H9 (cell line): ENCODE data around the gene CYP27B1. TPM values are rescaled to one million over a fixed set of nuclear protein-coding genes. Genes with fewer than 3 reads are reported as not detected.

Experiments
- DNase-seq: peaks from one replicate; pipeline ENCODE4 v3.0.0-alpha.2; 2017
- H2AFZ ChIP-seq: one replicate; pipeline ENCODE4 v1.6.1; 2013; ENCODE audit warnings: mild to moderate bottlenecking, low read length, control low read depth, moderate library complexity
- H2AK5ac ChIP-seq: 2 replicates; pipeline ENCODE4 v1.6.1; 2013; ENCODE audit warnings: low read length, control low read depth, mixed read lengths; ENCODE audit not compliant: insufficient read length
- H2BK120ac ChIP-seq: one replicate; pipeline ENCODE4 v1.6.1; 2013; ENCODE audit warnings: low read depth, mild to moderate bottlenecking, low read length, control low read depth, inconsistent platforms; ENCODE audit not compliant: poor library complexity, severe bottlenecking
- H2BK12ac ChIP-seq: 2 replicates; pipeline ENCODE4 v1.6.1; 2013; ENCODE audit warnings: low read length, control low read depth, mixed read lengths, low read depth; ENCODE audit not compliant: insufficient read length
- H2BK15ac ChIP-seq: 2 replicates; pipeline ENCODE4 v1.6.1; 2013; ENCODE audit warnings: low read depth, low read length, control low read depth
- H2BK20ac ChIP-seq: one replicate; pipeline ENCODE4 v1.6.1; 2013; ENCODE audit warnings: low read depth, mild to moderate bottlenecking, low read length, control low read depth, inconsistent platforms; ENCODE audit not compliant: poor library complexity, severe bottlenecking
- H2BK5ac ChIP-seq: 2 replicates; pipeline ENCODE4 v1.6.1; 2013; ENCODE audit warnings: low read length, control low read depth, mixed read lengths; ENCODE audit not compliant: insufficient read length
- H3K14ac ChIP-seq: 2 replicates; pipeline ENCODE4 v1.6.1; 2013; ENCODE audit warnings: low read length, control low read depth; ENCODE audit not compliant: insufficient read depth
- H3K18ac ChIP-seq: 2 replicates; pipeline ENCODE4 v1.6.1; 2013; ENCODE audit warnings: low read depth, mild to moderate bottlenecking, mixed read lengths, low read length, control low read depth; ENCODE audit not compliant: insufficient read length
- H3K23ac ChIP-seq: 2 replicates; pipeline ENCODE4 v1.6.1; 2013; ENCODE audit warnings: low read length, control low read depth, mixed read lengths, low read depth; ENCODE audit not compliant: insufficient read length
- H3K23me2 ChIP-seq: 2 replicates; pipeline ENCODE4 v1.6.1; 2013; ENCODE audit warnings: low read depth, mild to moderate bottlenecking, mixed read lengths, low read length, control low read depth; ENCODE audit not compliant: insufficient read length, poor library complexity, severe bottlenecking
- H3K27ac ChIP-seq: 2 replicates; pipeline ENCODE4 v1.5.1; 2013; ENCODE audit warnings: low read length, control low read depth, mixed read lengths, low read depth; ENCODE audit not compliant: insufficient read length
- H3K27me3 ChIP-seq: 2 replicates; pipeline ENCODE4 v1.6.1; 2013; ENCODE audit warnings: low read length, control low read depth, inconsistent platforms; ENCODE audit not compliant: insufficient read depth
- H3K4ac ChIP-seq: 2 replicates; pipeline ENCODE4 v1.6.1; 2013; ENCODE audit warnings: low read depth, mild to moderate bottlenecking, control low read depth, inconsistent platforms, low read length, moderate library complexity
- H3K4me1 ChIP-seq: 2 replicates; pipeline ENCODE4 v1.6.1; 2013; ENCODE audit warnings: low read length, control low read depth, inconsistent platforms; ENCODE audit not compliant: insufficient read depth
- H3K4me2 ChIP-seq: 2 replicates; pipeline ENCODE4 v1.6.1; 2013; ENCODE audit warnings: low read length, control low read depth, mixed read lengths; ENCODE audit not compliant: insufficient read length, insufficient read depth
- H3K56ac ChIP-seq: 2 replicates; pipeline ENCODE4 v1.6.1; 2013; ENCODE audit warnings: low read depth, mild to moderate bottlenecking, mixed read lengths, low read length, control low read depth; ENCODE audit not compliant: insufficient read length
- H3K79me1 ChIP-seq: 2 replicates; pipeline ENCODE4 v1.6.1; 2013; ENCODE audit warnings: low read depth, mild to moderate bottlenecking, moderate library complexity, low read length, control low read depth, inconsistent platforms; ENCODE audit not compliant: insufficient read depth, poor library complexity, severe bottlenecking
- H3K79me2 ChIP-seq: 2 replicates; pipeline ENCODE4 v1.6.1; 2013; ENCODE audit warnings: low read length, control low read depth, inconsistent platforms; ENCODE audit not compliant: insufficient read depth
- H3K9ac ChIP-seq: 2 replicates; pipeline ENCODE4 v1.6.1; 2013; ENCODE audit warnings: low read length, control low read depth, mixed read lengths; ENCODE audit not compliant: insufficient read length; ENCODE audit errors: extremely low read depth
- H3K9me3 ChIP-seq: one replicate; pipeline ENCODE4 v1.6.1; 2013; ENCODE audit warnings: low read depth, low read length, inconsistent platforms; ENCODE audit not compliant: control insufficient read depth
- H3T11ph ChIP-seq: one replicate; pipeline ENCODE4 v1.6.1; 2013; ENCODE audit warnings: mild to moderate bottlenecking, low read length, control low read depth, inconsistent platforms
- H4K20me1 ChIP-seq: one replicate; pipeline ENCODE4 v1.6.1; 2013; ENCODE audit not compliant: control insufficient read depth, insufficient read length, insufficient read depth
- H4K5ac ChIP-seq: 2 replicates; pipeline ENCODE4 v1.6.1; 2013; ENCODE audit warnings: low read depth, mild to moderate bottlenecking, mixed read lengths, low read length, control low read depth; ENCODE audit not compliant: insufficient read length
- H4K8ac ChIP-seq: replicated peaks from 2 replicates; pipeline ENCODE4 v1.6.1; 2013; ENCODE audit warnings: low read length, control low read depth, mixed read lengths, low read depth; ENCODE audit not compliant: insufficient read length
- H4K91ac ChIP-seq: 2 replicates; pipeline ENCODE4 v1.6.1; 2013; ENCODE audit warnings: low read depth, mild to moderate bottlenecking, moderate library complexity, mixed read lengths, low read length, control low read depth; ENCODE audit not compliant: insufficient read length
- H3K27ac Mint-ChIP-seq, 3 experiments: 2 replicates in 2 of 3; 3 replicates in 1 of 3; pipeline ENCODE4 v1.8.0; 2020 to 2021; ENCODE audit warnings: mixed read lengths in 3 of 3, mild to moderate bottlenecking in 1 of 3, moderate library complexity in 1 of 3
- H3K27me3 Mint-ChIP-seq: 2 replicates; pipeline ENCODE4 v1.8.0; 2021; ENCODE audit warnings: low read depth, mild to moderate bottlenecking, moderate library complexity, mixed read lengths
- H3K36me3 Mint-ChIP-seq, 3 experiments: 2 replicates in 2 of 3; 3 replicates in 1 of 3; pipeline ENCODE4 v1.8.0; 2020 to 2021; ENCODE audit warnings: low read depth in 3 of 3, mixed read lengths in 3 of 3; ENCODE audit not compliant: insufficient read depth in 1 of 3
- H3K4me1 Mint-ChIP-seq, 2 experiments: 2 replicates each; pipeline ENCODE4 v1.8.0; 2020; ENCODE audit warnings: mixed read lengths in 2 of 2
- H3K4me3 Mint-ChIP-seq, 2 experiments: 2 replicates in 1 of 2; 3 replicates in 1 of 2; pipeline ENCODE4 v1.8.0; 2020 to 2021; ENCODE audit warnings: mild to moderate bottlenecking in 2 of 2, mixed read lengths in 2 of 2, moderate library complexity in 1 of 2
- H3K9me3 Mint-ChIP-seq, 2 experiments: 2 replicates in 1 of 2; 3 replicates in 1 of 2; pipeline ENCODE4 v1.8.0; 2020; ENCODE audit warnings: mild to moderate bottlenecking in 2 of 2, mixed read lengths in 2 of 2, moderate library complexity in 1 of 2
- WGBS: extraction: QIAGEN DNeasy Blood & Tissue Kit; methylation state at CpG from one replicate; pipeline ENCODE4 v1.1.7; 2013; ENCODE audit warnings: missing lambda C conversion rate, low lambda C conversion rate, mixed read lengths; ENCODE audit not compliant: insufficient read length; ENCODE audit errors: extremely low coverage; 5-methylcytosine and 5-hydroxymethylcytosine counted together
- total RNA-seq: library from RNA; stranded (reverse); gene quantifications from 2 replicates; pipeline ENCODE4 v1.2.1, GENCODE V29; 2021
- TF ChIP-seq, protein P1 (sequence below): fragments of 200-600 bp; sonication (generic); conservative IDR thresholded peaks from 3 replicates; pipeline ENCODE4 v1.8.0; 2021; ENCODE audit warnings: antibody characterized with exemption, mild to moderate bottlenecking

CYP27B1 gene
- total RNA-seq, 1 experiment from 2014 or later, result 6.1 TPM

DNA sequence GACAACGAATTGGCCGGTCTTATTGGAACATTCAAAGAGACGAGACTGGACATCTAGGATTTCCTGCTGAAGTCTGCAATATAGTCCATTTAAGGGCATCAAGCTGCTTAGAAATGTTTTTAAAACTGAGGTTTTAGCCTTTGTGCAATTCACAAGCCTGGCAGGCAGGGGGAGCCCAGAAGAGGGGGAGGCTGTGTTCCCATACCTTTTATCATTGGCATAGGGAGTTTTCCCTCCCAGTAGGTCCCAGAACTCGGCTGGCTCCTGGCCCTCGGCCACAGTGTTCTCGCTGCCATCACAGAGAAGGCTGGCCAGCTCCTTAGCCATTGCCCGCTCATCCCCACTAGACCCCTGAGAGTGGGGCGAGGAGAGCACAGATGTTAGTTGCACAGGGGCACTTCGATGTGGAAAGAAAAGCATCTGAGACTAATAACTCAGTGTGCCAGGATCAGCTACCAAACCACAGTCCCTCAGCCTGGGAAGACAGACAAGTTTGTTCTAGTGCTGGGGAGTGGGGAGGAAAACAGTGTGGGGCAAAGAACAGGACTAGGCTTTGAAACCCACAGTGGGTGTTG is 36.5 kb upstream of the CYP27B1 start:
- H3K9me3 ChIP-seq, result no peaks in the 10 kb centered on the region
- no peaks in the 10 kb centered on the region for H3K23me2 ChIP-seq
- no peak overlapping the region for H3K18ac ChIP-seq
- H3K4me1 ChIP-seq, result no peaks in the 10 kb centered on the region; the same call in 1 of the 2 replicates
- no peak overlapping the region for H3K27ac ChIP-seq
- H4K91ac ChIP-seq, result no peak overlapping the region
- peaks cover 2 to 3% of the 10 kb centered on the region in 2 experiments; a peak in 3 of 4 replicates for H3K4me1 Mint-ChIP-seq
- no peak overlapping the region for H4K8ac ChIP-seq
- H3T11ph ChIP-seq, result no peak overlapping the region
- no peaks in the 10 kb centered on the region for H3K27me3 Mint-ChIP-seq
- H3K79me2 ChIP-seq, result no peaks in the 10 kb centered on the region
- no peaks in the 10 kb centered on the region for H3K27me3 ChIP-seq
- no peak overlapping the region for H3K4ac ChIP-seq
- H3K14ac ChIP-seq, result no peak overlapping the region
- WGBS, result no CpG with 5 or more reads among the region's 9 CpGs
- no peak overlapping the region for H2BK5ac ChIP-seq
- no peak overlapping the region for H2BK120ac ChIP-seq
- H4K20me1 ChIP-seq, result no peaks in the 10 kb centered on the region
- DNase-seq, result peak; percentile 77
- H4K5ac ChIP-seq, result no peak overlapping the region
- H2BK12ac ChIP-seq, result no peak overlapping the region
- no peak overlapping the region for H3K27ac Mint-ChIP-seq
- no peaks in the 10 kb centered on the region for H3K9me3 Mint-ChIP-seq
- no peak overlapping the region for H3K56ac ChIP-seq
- H3K9ac ChIP-seq, result no peak overlapping the region
- no peak overlapping the region for H2AFZ ChIP-seq
- no peaks in the 10 kb centered on the region for H3K79me1 ChIP-seq
- H3K23ac ChIP-seq, result no peak overlapping the region
- no peak overlapping the region for H3K4me3 Mint-ChIP-seq
- H3K36me3 Mint-ChIP-seq, result peaks cover 0 to 16% (median under 1%) of the 10 kb centered on the region in 3 experiments; a peak in 2 of 7 replicates
- H2AK5ac ChIP-seq, result no peak overlapping the region
- H3K4me2 ChIP-seq, result no peak overlapping the region
- H2BK15ac ChIP-seq, result no peak overlapping the region
- TF ChIP-seq, protein P1, sequence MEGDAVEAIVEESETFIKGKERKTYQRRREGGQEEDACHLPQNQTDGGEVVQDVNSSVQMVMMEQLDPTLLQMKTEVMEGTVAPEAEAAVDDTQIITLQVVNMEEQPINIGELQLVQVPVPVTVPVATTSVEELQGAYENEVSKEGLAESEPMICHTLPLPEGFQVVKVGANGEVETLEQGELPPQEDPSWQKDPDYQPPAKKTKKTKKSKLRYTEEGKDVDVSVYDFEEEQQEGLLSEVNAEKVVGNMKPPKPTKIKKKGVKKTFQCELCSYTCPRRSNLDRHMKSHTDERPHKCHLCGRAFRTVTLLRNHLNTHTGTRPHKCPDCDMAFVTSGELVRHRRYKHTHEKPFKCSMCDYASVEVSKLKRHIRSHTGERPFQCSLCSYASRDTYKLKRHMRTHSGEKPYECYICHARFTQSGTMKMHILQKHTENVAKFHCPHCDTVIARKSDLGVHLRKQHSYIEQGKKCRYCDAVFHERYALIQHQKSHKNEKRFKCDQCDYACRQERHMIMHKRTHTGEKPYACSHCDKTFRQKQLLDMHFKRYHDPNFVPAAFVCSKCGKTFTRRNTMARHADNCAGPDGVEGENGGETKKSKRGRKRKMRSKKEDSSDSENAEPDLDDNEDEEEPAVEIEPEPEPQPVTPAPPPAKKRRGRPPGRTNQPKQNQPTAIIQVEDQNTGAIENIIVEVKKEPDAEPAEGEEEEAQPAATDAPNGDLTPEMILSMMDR, result peak; percentile 84
- no peak overlapping the region for H2BK20ac ChIP-seq
